ENCODE results near the gene ADAMTS8.

The ADAMTS8 gene

GRCh38 chr11:130389335-130389935 is 39.0 kb downstream of the ADAMTS8 start:
- Histone ChIP-seq H3K27ac (replicated peaks; ENCODE audit: low read length) (no peak overlapping the region), H4K8ac (ENCODE audit: low read depth, low read length) (peak overlapping the region; percentile 58), H3K4me1 (ENCODE audit: control insufficient read depth in 2 of 2, insufficient read depth in 1 of 2, low read depth in 1 of 2, low read length in 2 of 2) (peaks cover 4 to 5% of the 10 kb centered on the region in 2 donors), H3K4me3 (ENCODE audit: low read length in 2 of 2) (no peak overlapping the region), H2AFZ (ENCODE audit: low read length) (no peak overlapping the region), H2BK120ac (ENCODE audit: low read depth, low read length) (no peak overlapping the region), H4K91ac (ENCODE audit: low read depth, low read length, poor library complexity) (no peak overlapping the region), H2BK5ac (ENCODE audit: low read length) (no peak overlapping the region), H3K79me1 (ENCODE audit: low read depth, low read length) (no peaks in the 10 kb centered on the region), H2BK15ac (ENCODE audit: low read length) (no peak overlapping the region), H3K9ac (ENCODE audit: low read depth, low read length, poor library complexity) (no peak overlapping the region), H2BK12ac (ENCODE audit: low read length) (no peak overlapping the region), H3K14ac (ENCODE audit: low read length) (no peak overlapping the region), H3K23ac (ENCODE audit: low read depth, low read length, poor library complexity) (no peak overlapping the region), H3K9me3 (replicated peaks in 1 of 2; ENCODE audit: control insufficient read depth in 2 of 2, insufficient read depth in 1 of 2, low read depth in 1 of 2, low read length in 2 of 2) (no peaks in the 10 kb centered on the region), H3K4ac (ENCODE audit: low read length) (no peak overlapping the region), H2AK5ac (ENCODE audit: low read depth, low read length) (no peak overlapping the region), H3K18ac (ENCODE audit: low read length) (no peak overlapping the region), H3K36me3 (replicated peaks in 1 of 2; ENCODE audit: control insufficient read depth in 2 of 2, insufficient read depth in 2 of 2, low read length in 2 of 2) (no peaks in the 10 kb centered on the region), H3K27me3 (ENCODE audit: control insufficient read depth in 3 of 3, insufficient read depth in 3 of 3, low read depth in 1 of 3, low read length in 3 of 3) (peaks cover 0 to 5% (median 0%) of the 10 kb centered on the region in 3 experiments), H3K4me2 (ENCODE audit: insufficient read depth, low read length, poor library complexity, severe bottlenecking) (no peak overlapping the region)
- no peak for DNase-seq (ENCODE audit: low spot score)
- WGBS, 2 donors (ENCODE audit: extremely low coverage in 2 of 2, insufficient read length in 2 of 2, insufficient replicate concordance in 1 of 2) = no CpG with 5 or more reads among the region's 16 CpGs

- Histone ChIP-seq H3K4me3 (ENCODE audit: low read length in 2 of 2) (peak overlapping the region in 1 of 2 donors; percentile 16), H2BK12ac (ENCODE audit: low read length) (no peak overlapping the region), H3K4me2 (ENCODE audit: insufficient read depth, low read length, poor library complexity, severe bottlenecking) (no peak overlapping the region), H4K91ac (ENCODE audit: low read depth, low read length, poor library complexity) (no peak overlapping the region), H2BK15ac (ENCODE audit: low read length) (no peak overlapping the region), H3K27ac (replicated peaks; ENCODE audit: low read length) (no peak overlapping the region), H3K79me1 (ENCODE audit: low read depth, low read length) (no peaks in the 10 kb centered on the region), H3K4me1 (ENCODE audit: control insufficient read depth in 2 of 2, insufficient read depth in 1 of 2, low read depth in 1 of 2, low read length in 2 of 2) (peaks cover 3 to 4% of the 10 kb centered on the region in 2 donors), H3K18ac (ENCODE audit: low read length) (no peak overlapping the region), H2AFZ (ENCODE audit: low read length) (no peak overlapping the region), H3K36me3 (replicated peaks in 1 of 2; ENCODE audit: control insufficient read depth in 2 of 2, insufficient read depth in 2 of 2, low read length in 2 of 2) (no peaks in the 10 kb centered on the region), H3K4ac (ENCODE audit: low read length) (no peak overlapping the region), H4K8ac (ENCODE audit: low read depth, low read length) (no peak overlapping the region), H3K9ac (ENCODE audit: low read depth, low read length, poor library complexity) (no peak overlapping the region), H2BK120ac (ENCODE audit: low read depth, low read length) (no peak overlapping the region), H3K14ac (ENCODE audit: low read length) (no peak overlapping the region), H2BK5ac (ENCODE audit: low read length) (no peak overlapping the region), H3K9me3 (replicated peaks in 1 of 2; ENCODE audit: control insufficient read depth in 2 of 2, insufficient read depth in 1 of 2, low read depth in 1 of 2, low read length in 2 of 2) (no peaks in the 10 kb centered on the region), H2AK5ac (ENCODE audit: low read depth, low read length) (no peak overlapping the region), H3K27me3 (ENCODE audit: control insufficient read depth in 3 of 3, insufficient read depth in 3 of 3, low read depth in 1 of 3, low read length in 3 of 3) (peaks cover 0 to 5% (median 0%) of the 10 kb centered on the region in 3 experiments), H3K23ac (ENCODE audit: low read depth, low read length, poor library complexity) (no peak overlapping the region)
- DNase-seq (ENCODE audit: low spot score) = no peak
- WGBS, 2 donors (ENCODE audit: extremely low coverage in 2 of 2, insufficient read length in 2 of 2, insufficient replicate concordance in 1 of 2) = no CpG with 5 or more reads among the region's 11 CpGs
Measured at GRCh38 chr11:130388607-130389205, 39.7 kb downstream of the ADAMTS8 start.

GRCh38 chr11:130386056-130386455 is 42.4 kb downstream of the ADAMTS8 start:
- no peak overlapping the region for H2BK12ac ChIP-seq (ENCODE audit: low read length)
- H3K27ac ChIP-seq (replicated peaks; ENCODE audit: low read length) = no peak overlapping the region
- H3K9ac ChIP-seq (ENCODE audit: low read depth, low read length, poor library complexity) = no peak overlapping the region
- H3K4me2 ChIP-seq (ENCODE audit: insufficient read depth, low read length, poor library complexity, severe bottlenecking) = no peak overlapping the region
- no CpG with 5 or more reads among the region's 3 CpGs for WGBS, 2 donors (ENCODE audit: extremely low coverage in 2 of 2, insufficient read length in 2 of 2, insufficient replicate concordance in 1 of 2)
- H3K4ac ChIP-seq (ENCODE audit: low read length) = no peak overlapping the region
- H4K91ac ChIP-seq (ENCODE audit: low read depth, low read length, poor library complexity) = no peak overlapping the region
- no peak overlapping the region for H3K14ac ChIP-seq (ENCODE audit: low read length)
- no peak overlapping the region for H3K4me3 ChIP-seq (ENCODE audit: low read length in 2 of 2)
- H3K23ac ChIP-seq (ENCODE audit: low read depth, low read length, poor library complexity) = no peak overlapping the region
- no peaks in the 10 kb centered on the region for H3K36me3 ChIP-seq (replicated peaks in 1 of 2; ENCODE audit: control insufficient read depth in 2 of 2, insufficient read depth in 2 of 2, low read length in 2 of 2)
- no peak overlapping the region for H3K18ac ChIP-seq (ENCODE audit: low read length)
- H4K8ac ChIP-seq (ENCODE audit: low read depth, low read length) = no peak overlapping the region
- no peak overlapping the region for H2BK15ac ChIP-seq (ENCODE audit: low read length)
- no peaks in the 10 kb centered on the region for H3K9me3 ChIP-seq (replicated peaks in 1 of 2; ENCODE audit: control insufficient read depth in 2 of 2, insufficient read depth in 1 of 2, low read depth in 1 of 2, low read length in 2 of 2)
- H3K4me1 ChIP-seq (ENCODE audit: control insufficient read depth in 2 of 2, insufficient read depth in 1 of 2, low read depth in 1 of 2, low read length in 2 of 2) = peaks cover 8 to 11% of the 10 kb centered on the region in 2 donors
- no peak overlapping the region for H2BK5ac ChIP-seq (ENCODE audit: low read length)
- H3K27me3 ChIP-seq (ENCODE audit: control insufficient read depth in 3 of 3, insufficient read depth in 3 of 3, low read depth in 1 of 3, low read length in 3 of 3) = no peaks in the 10 kb centered on the region
- H3K79me1 ChIP-seq (ENCODE audit: low read depth, low read length) = no peaks in the 10 kb centered on the region
- DNase-seq (ENCODE audit: low spot score) = no peak
- H2BK120ac ChIP-seq (ENCODE audit: low read depth, low read length) = no peak overlapping the region
- H2AK5ac ChIP-seq (ENCODE audit: low read depth, low read length) = no peak overlapping the region
- H2AFZ ChIP-seq (ENCODE audit: low read length) = no peak overlapping the region

- H3K23ac ChIP-seq (ENCODE audit: low read depth, low read length, poor library complexity) = no peak overlapping the region
- no peaks in the 10 kb centered on the region for H3K79me1 ChIP-seq (ENCODE audit: low read depth, low read length)
- H2BK12ac ChIP-seq (ENCODE audit: low read length) = no peak overlapping the region
- no peak overlapping the region for H3K14ac ChIP-seq (ENCODE audit: low read length)
- no peaks in the 10 kb centered on the region for H3K27me3 ChIP-seq (ENCODE audit: control insufficient read depth in 3 of 3, insufficient read depth in 3 of 3, low read depth in 1 of 3, low read length in 3 of 3)
- no peak overlapping the region for H3K4me2 ChIP-seq (ENCODE audit: insufficient read depth, low read length, poor library complexity, severe bottlenecking)
- no peak overlapping the region for H3K9ac ChIP-seq (ENCODE audit: low read depth, low read length, poor library complexity)
- H2BK120ac ChIP-seq (ENCODE audit: low read depth, low read length) = no peak overlapping the region
- peaks cover 8 to 11% of the 10 kb centered on the region in 2 donors for H3K4me1 ChIP-seq (ENCODE audit: control insufficient read depth in 2 of 2, insufficient read depth in 1 of 2, low read depth in 1 of 2, low read length in 2 of 2)
- no peak overlapping the region for H2BK5ac ChIP-seq (ENCODE audit: low read length)
- no peak overlapping the region for H3K4ac ChIP-seq (ENCODE audit: low read length)
- no peak overlapping the region for H3K18ac ChIP-seq (ENCODE audit: low read length)
- no peak overlapping the region for H3K27ac ChIP-seq (replicated peaks; ENCODE audit: low read length)
- no peaks in the 10 kb centered on the region for H3K9me3 ChIP-seq (replicated peaks in 1 of 2; ENCODE audit: control insufficient read depth in 2 of 2, insufficient read depth in 1 of 2, low read depth in 1 of 2, low read length in 2 of 2)
- H4K8ac ChIP-seq (ENCODE audit: low read depth, low read length) = no peak overlapping the region
- H2BK15ac ChIP-seq (ENCODE audit: low read length) = no peak overlapping the region
- H2AFZ ChIP-seq (ENCODE audit: low read length) = peak overlapping the region; percentile 32
- WGBS, 2 donors (ENCODE audit: extremely low coverage in 2 of 2, insufficient read length in 2 of 2, insufficient replicate concordance in 1 of 2) = no CpG with 5 or more reads among the region's 10 CpGs
- no peak overlapping the region for H3K4me3 ChIP-seq (ENCODE audit: low read length in 2 of 2)
- peak; percentile 27 for DNase-seq (ENCODE audit: low spot score)
- no peak overlapping the region for H2AK5ac ChIP-seq (ENCODE audit: low read depth, low read length)
- no peaks in the 10 kb centered on the region for H3K36me3 ChIP-seq (replicated peaks in 1 of 2; ENCODE audit: control insufficient read depth in 2 of 2, insufficient read depth in 2 of 2, low read length in 2 of 2)
- H4K91ac ChIP-seq (ENCODE audit: low read depth, low read length, poor library complexity) = no peak overlapping the region
Measured at GRCh38 chr11:130383344-130384211, 44.8 kb downstream of the ADAMTS8 start.
